ENCODE measurements around the gene ADIPOR2.

The ADIPOR2 gene

GRCh38 chr12:1656902-1657301 is 34.0 kb upstream of the ADIPOR2 start:
- DNase-seq (ENCODE audit: low read depth), result no peak
- H3K4me3 ChIP-seq (ENCODE audit: low read depth, low read length), result no peak overlapping the region
- no peak for TF ChIP-seq CTCF (IDR thresholded peaks at IDR 0.05; ENCODE audit: control insufficient read depth, extremely low read depth, insufficient read depth)

GRCh38 chr12:1657688-1658087 is 33.2 kb upstream of the ADIPOR2 start:
- no peak overlapping the region for H3K4me3 ChIP-seq (ENCODE audit: low read depth, low read length)
- no peak for DNase-seq (ENCODE audit: low read depth)
- no peak for TF ChIP-seq CTCF (IDR thresholded peaks at IDR 0.05; ENCODE audit: control insufficient read depth, extremely low read depth, insufficient read depth)

DNA sequence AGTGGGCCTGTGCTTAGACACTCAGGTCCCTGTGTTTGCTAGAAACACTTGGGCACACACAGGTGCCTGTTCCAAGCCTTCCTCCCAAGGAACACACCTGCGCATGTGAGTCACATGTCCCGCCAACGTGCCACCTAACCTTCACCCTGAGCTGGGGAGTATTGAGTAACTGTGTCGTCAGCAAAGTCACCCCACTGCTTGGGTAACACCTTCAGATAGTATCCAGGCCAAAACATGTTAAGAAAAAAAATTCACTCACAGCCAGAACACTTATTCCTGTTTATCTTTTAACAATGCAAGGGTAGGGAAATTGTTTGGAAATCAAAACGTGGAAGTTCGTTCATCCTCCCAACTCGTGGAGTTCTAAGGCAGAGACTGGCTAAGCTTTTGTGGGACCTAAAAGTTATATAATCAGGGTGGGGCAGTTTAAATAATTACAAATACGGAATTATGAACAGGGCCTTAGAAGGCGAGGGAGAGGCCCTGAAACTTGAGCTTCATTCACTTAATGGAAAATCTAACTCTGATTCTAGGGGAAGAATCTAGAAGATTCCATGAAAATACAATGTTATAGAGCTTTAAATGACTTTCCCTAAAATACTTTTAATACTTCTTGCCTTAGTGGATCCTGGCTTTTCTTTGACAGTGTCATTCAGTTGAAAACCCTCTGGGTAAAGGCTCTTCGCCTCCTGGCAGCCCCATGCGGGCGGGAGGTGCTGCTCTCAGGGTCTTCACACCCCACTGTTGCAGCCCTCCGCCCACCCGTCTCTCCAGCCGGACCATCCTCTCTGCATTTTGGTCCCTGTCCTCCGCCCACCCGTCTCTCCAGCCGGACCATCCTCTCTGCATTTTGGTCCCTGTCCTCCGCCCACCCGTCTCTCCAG is 30.3 kb upstream of the ADIPOR2 start:
- DNase-seq (ENCODE audit: low read depth), result no peak
- no peak for TF ChIP-seq CTCF (IDR thresholded peaks at IDR 0.05; ENCODE audit: control insufficient read depth, extremely low read depth, insufficient read depth)
- H3K4me3 ChIP-seq (ENCODE audit: low read depth, low read length), result no peak overlapping the region

DNA sequence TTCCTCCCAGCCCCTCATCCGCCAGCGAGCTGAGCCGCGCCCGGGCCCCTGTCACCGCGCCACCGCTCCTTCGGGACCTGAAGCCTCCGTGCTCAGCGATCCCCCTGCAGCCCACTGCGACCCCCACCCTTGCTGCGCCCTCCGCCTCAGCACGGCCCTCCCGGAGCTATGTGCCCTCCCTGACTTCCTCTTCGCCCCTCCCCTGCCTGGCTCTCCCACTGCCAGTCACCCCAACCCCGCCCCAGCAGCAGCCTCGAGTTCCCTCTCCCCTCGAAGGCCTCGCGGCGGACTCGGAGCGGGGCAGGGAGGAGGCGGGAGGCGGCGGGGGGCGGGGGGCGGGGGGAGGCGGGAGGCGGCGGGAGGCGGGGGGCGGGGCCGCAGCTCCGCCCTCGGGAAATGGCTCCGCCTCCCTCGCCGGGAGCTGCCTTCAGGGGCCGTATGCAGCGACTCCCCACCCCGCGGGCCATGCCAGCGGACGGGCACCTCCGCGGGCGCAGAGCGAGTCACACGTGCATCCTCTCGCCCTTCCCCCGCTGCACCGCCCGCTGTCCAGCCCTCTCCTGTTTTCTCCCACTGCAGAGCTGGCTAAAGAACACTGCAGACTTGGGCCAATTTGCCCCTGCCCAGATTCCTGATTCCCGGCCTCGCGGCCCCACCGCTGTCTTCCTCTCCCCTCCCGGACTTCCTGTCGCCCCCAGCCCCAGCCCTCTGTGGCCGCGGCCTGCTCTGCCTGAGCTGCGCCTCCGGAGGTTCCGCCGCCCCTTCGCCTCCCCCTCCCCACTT is 29.1 kb upstream of the ADIPOR2 start:
- TF ChIP-seq CTCF (IDR thresholded peaks at IDR 0.05; ENCODE audit: control insufficient read depth, extremely low read depth, insufficient read depth), result no peak
- peak; percentile 76 for DNase-seq (ENCODE audit: low read depth)
- H3K4me3 ChIP-seq (ENCODE audit: low read depth, low read length), result peak overlapping the region; percentile 43

DNA sequence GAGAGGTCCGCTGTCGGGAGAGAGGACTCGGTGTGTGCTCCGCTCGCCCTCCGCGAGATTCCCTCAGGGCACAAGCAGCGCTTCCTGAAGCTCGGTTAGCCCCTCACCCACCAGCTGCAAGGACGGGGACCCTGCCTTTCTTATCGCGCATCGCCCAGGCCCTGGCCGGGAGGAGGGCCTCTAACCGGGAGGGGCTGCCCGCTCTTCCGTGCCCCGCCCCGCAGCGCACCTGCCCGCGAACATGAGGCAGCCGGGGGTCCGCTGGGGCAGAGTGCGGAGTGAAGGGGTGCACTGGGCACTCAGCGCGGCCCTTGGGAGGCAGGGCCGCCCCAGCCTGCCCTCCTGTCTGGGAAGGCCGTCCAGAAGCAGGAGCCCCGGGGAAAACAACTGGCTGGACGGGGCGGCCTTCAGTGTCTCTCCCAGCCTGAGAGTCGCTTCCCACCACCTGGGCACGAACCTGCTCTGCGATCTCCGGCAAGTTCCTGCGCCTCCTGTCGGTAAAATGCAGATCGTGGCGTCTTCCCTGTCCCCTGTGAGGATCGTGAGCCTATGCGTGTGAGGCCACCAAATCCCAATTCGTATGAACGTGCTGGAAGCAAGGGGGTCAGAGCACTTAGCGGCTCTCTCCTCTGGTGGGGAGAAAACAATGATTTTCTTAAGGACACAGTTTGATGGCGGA is 28.0 kb upstream of the ADIPOR2 start:
- H3K4me3 ChIP-seq (ENCODE audit: low read depth, low read length), result no peak overlapping the region
- no peak for DNase-seq (ENCODE audit: low read depth)

More for the DNA sequence above, 28.0 kb upstream of the ADIPOR2 start:
- TF ChIP-seq CTCF (IDR thresholded peaks at IDR 0.05; ENCODE audit: control insufficient read depth, extremely low read depth, insufficient read depth), result no peak
